Heart right ventricle (tissue), 16 donors: ENCODE results near the gene AEBP1. TPM values are rescaled to one million over a fixed set of nuclear protein-coding genes. Genes with fewer than 3 reads are reported as not detected.

Source experiments
- ATAC-seq, 8 donors: fragments of 200-7000 bp; cut with Tn5 transposase; one replicate each; pipeline ENCODE4 v1.9.1; 2020; ENCODE audit warnings: mild to moderate bottlenecking in 8 of 8, moderate library complexity in 8 of 8, moderate number of reproducible peaks in 1 of 8
- DNase-seq, 2 donors: peaks; one replicate each; pipeline ENCODE4 v3.0.0-alpha.2; 2020
- H3K27ac ChIP-seq, 10 donors: fragments of 200-600 bp; sonication (generic) in 2 of 10; one replicate each; pipeline versions ENCODE4 v1.5.0 to v1.8.0; 2020 to 2022; ENCODE audit warnings: mild to moderate bottlenecking in 3 of 10
- H3K27me3 ChIP-seq, 7 donors: fragments of 200-600 bp; one replicate each; pipeline ENCODE4 v1.8.0; 2021 to 2022; ENCODE audit warnings: mild to moderate bottlenecking in 2 of 7
- H3K36me3 ChIP-seq, 9 donors: fragments of 200-600 bp; sonication (generic) in 1 of 9; one replicate each; pipeline versions ENCODE4 v1.5.0 to v1.8.0; 2020 to 2022; ENCODE audit warnings: mild to moderate bottlenecking in 2 of 9
- H3K4me1 ChIP-seq, 9 donors: fragments of 200-600 bp; sonication (generic) in 1 of 9; one replicate each; pipeline versions ENCODE4 v1.5.0 to v1.8.0; 2020 to 2022; ENCODE audit warnings: mild to moderate bottlenecking in 4 of 9
- H3K4me3 ChIP-seq, 10 donors: fragments of 200-600 bp; sonication (generic) in 2 of 10; one replicate each; pipeline versions ENCODE4 v1.5.0 to v1.8.0; 2020 to 2022; ENCODE audit warnings: mild to moderate bottlenecking in 7 of 10, moderate library complexity in 2 of 10
- H3K9me3 ChIP-seq, 11 donors: fragments of 200-600 bp in 10 of 11; sonication (generic) in 2 of 11; one replicate each; pipeline versions ENCODE4 v1.5.0 to v1.8.0; 2013 to 2022; ENCODE audit warnings: mild to moderate bottlenecking in 2 of 11, control low read depth in 1 of 11, moderate library complexity in 1 of 11
- WGBS, 2 donors: extraction: QIAGEN DNeasy Blood & Tissue Kit; methylation state at CpG; one replicate each; pipeline ENCODE4 v1.1.7; 2013; ENCODE audit warnings: inconsistent platforms in 1 of 2; 5-methylcytosine and 5-hydroxymethylcytosine counted together
- intact Hi-C, 10 donors: fragments of 100-400 bp; cut with DNase I; formaldehyde crosslinking; loops; one replicate each; pipeline versions ENCODE4 v1.11.1 to v1.14.2; 2022
- polyA plus RNA-seq, 2 donors: library from polyadenylated mRNA; stranded (reverse); fragments of 200-250 nt; gene quantifications; one replicate each; pipeline ENCODE4 v1.2.3, GENCODE V29; 2013
- total RNA-seq, 10 donors: library from RNA; stranded (reverse); fragmentation: NEBNext Ultra II Directional in 3 of 10; extraction: Animal tissue kit (Norgen Biotek cat#: 25700) in 3 of 10; gene quantifications; one replicate each; pipeline versions ENCODE4 v1.2.1 to v1.2.4, GENCODE V29; 2021 to 2023
- TF ChIP-seq, protein P1 (sequence below), 9 donors: fragments of 200-600 bp; sonication (generic) in 2 of 9; IDR thresholded peaks; one replicate each; pipeline versions ENCODE4 v1.5.0 to v1.8.0; 2021 to 2022; ENCODE audit warnings: antibody characterized with exemption in 9 of 9, mild to moderate bottlenecking in 5 of 9, moderate library complexity in 1 of 9
- donor health status: Arrhythmogenic right ventricular cardiomyopathy.
- donor health status: ischemic (EF 13 %, LVEDD 7.1; RV severe dilation, severe dysfunction).
- donor health status: healthy with polysubstance abuse.
- donor health status: DM: no; HTN: yes; CAD: no.
- donor health status: DM: no; HTN: no; CAD: no.
- donor health status: ischemic (EF 25% LVEDD 6.9; RV normal size, moderate dysfunction).
- donor health status: ischemic (EF 25% LVEDD 5.7; RV mildly dilated, moderate dysfunction).
- donor health status: healthy.
- donor health status: DM: yes; HTN: yes; CAD: no.
- donor health status: Ischemic cardiomyopathy.
- donor health status: ischemic (EF 35%, LVEDD 5.7; RV mildly dilated, moderate dysfunction).
- donor health status: nonischemic (EF 11% LVEDD 7.7; RV severe dilation, severe dysfunction).
- donor health status: DM: yes; HTN: yes; CAD: no.
- donor health status: PGD.
- donor health status: ischemic (EF 29% LVEDD 5.4; RV normal size, mild dysfunction).
- donor health status: nonischemic (EF 23%, LVEDD 6.1; RV moderate dilation, normal function).

AEBP1 gene
- total and polyA plus RNA-seq, 12 donors = 14.1 to 33.7 (median 21.6) TPM

DNA sequence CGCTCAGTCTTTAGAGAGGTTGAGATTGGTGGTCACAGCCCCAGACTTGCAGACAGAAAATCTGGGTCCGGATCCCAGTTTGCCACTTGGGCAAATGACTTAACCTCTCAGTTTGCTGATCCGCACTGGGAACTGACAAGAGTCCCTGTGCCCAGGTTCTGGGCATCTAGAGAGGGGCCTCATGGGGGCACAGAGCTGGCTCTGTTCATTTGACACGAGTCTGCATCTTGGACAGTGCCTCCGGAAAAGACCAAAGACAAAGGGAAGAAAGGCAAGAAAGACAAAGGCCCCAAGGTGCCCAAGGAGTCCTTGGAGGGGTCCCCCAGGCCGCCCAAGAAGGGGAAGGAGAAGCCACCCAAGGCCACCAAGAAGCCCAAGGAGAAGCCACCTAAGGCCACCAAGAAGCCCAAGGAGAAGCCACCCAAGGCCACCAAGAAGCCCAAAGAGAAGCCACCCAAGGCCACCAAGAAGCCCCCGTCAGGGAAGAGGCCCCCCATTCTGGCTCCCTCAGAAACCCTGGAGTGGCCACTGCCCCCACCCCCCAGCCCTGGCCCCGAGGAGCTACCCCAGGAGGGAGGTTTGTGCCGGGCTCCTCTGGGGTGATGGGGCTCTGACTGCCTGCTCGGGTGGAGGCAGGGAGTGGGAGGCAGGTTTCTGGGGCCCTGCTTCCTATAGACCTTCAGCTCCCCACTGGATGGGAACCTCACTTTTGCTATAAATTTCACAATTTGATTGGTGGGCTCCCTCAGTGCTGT is 2.3 kb downstream of the AEBP1 start:
- peaks cover 0 to 42% (median 0%) of the 10 kb centered on the region in 9 donors for H3K36me3 ChIP-seq
- intact Hi-C loops = no loop called here
- H3K4me1 ChIP-seq = peaks cover 3 to 49% (median 15%) of the 10 kb centered on the region in 9 donors
- ATAC-seq (no peak), DNase-seq (no peak)
- peak overlapping the region in 3 of 10 donors; percentile 84 to 91 (median 85) for H3K27ac ChIP-seq
- 91 to 97% methylated on average over 10 of the region's 10 CpGs for WGBS, 2 donors
- TF ChIP-seq, protein P1, sequence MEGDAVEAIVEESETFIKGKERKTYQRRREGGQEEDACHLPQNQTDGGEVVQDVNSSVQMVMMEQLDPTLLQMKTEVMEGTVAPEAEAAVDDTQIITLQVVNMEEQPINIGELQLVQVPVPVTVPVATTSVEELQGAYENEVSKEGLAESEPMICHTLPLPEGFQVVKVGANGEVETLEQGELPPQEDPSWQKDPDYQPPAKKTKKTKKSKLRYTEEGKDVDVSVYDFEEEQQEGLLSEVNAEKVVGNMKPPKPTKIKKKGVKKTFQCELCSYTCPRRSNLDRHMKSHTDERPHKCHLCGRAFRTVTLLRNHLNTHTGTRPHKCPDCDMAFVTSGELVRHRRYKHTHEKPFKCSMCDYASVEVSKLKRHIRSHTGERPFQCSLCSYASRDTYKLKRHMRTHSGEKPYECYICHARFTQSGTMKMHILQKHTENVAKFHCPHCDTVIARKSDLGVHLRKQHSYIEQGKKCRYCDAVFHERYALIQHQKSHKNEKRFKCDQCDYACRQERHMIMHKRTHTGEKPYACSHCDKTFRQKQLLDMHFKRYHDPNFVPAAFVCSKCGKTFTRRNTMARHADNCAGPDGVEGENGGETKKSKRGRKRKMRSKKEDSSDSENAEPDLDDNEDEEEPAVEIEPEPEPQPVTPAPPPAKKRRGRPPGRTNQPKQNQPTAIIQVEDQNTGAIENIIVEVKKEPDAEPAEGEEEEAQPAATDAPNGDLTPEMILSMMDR (IDR thresholded peaks at IDR 0.05) = no peak
- H3K4me3 ChIP-seq = peak overlapping the region in 4 of 10 donors; percentile 47 to 66 (median 62)
- H3K9me3 ChIP-seq = no peaks in the 10 kb centered on the region
- peaks cover 0 to 26% (median 0%) of the 10 kb centered on the region in 7 donors for H3K27me3 ChIP-seq

- Histone ChIP-seq H3K27me3 (peaks cover 0 to 26% (median 0%) of the 10 kb centered on the region in 7 donors), H3K4me3 (peak overlapping the region in 3 of 10 donors; percentile 61 to 66 (median 64)), H3K4me1 (peaks cover 2 to 40% (median 15%) of the 10 kb centered on the region in 9 donors), H3K36me3 (peaks cover 0 to 46% (median 0%) of the 10 kb centered on the region in 9 donors), H3K27ac (peak overlapping the region in 2 of 10 donors; percentile 36 to 85), H3K9me3 (no peaks in the 10 kb centered on the region)
- ATAC-seq (no peak), DNase-seq (no peak)
- intact Hi-C loops = no loop called here
- WGBS, 2 donors = 91 to 92% methylated on average over 18 of the region's 18 CpGs
- TF ChIP-seq, protein P1 (IDR thresholded peaks at IDR 0.05) = no peak
Observed at GRCh38 chr7:44107116-44107960, 3.2 kb downstream of the AEBP1 start.

GRCh38 chr7:44107961-44108767 is 4.0 kb downstream of the AEBP1 start:
- no peak for DNase-seq
- Histone ChIP-seq H3K4me3 (peak overlapping the region in 3 of 10 donors; percentile 61 to 66 (median 64)), H3K9me3 (no peaks in the 10 kb centered on the region), H3K27ac (peak overlapping the region in 1 of 10 donors; percentile 25), H3K27me3 (peaks cover 0 to 26% (median 0%) of the 10 kb centered on the region in 7 donors), H3K36me3 (peaks cover 0 to 52% (median 3%) of the 10 kb centered on the region in 9 donors), H3K4me1 (peaks cover 0 to 32% (median 14%) of the 10 kb centered on the region in 9 donors)
- WGBS, 2 donors = 91 to 92% methylated on average over 19 to 21 of the region's 21 CpGs
- no peak for ATAC-seq
- TF ChIP-seq, protein P1 (IDR thresholded peaks at IDR 0.05) = no peak
- intact Hi-C loops = no loop called here
